ENCODE results near the gene TANGO6.

Gene TANGO6

DNA sequence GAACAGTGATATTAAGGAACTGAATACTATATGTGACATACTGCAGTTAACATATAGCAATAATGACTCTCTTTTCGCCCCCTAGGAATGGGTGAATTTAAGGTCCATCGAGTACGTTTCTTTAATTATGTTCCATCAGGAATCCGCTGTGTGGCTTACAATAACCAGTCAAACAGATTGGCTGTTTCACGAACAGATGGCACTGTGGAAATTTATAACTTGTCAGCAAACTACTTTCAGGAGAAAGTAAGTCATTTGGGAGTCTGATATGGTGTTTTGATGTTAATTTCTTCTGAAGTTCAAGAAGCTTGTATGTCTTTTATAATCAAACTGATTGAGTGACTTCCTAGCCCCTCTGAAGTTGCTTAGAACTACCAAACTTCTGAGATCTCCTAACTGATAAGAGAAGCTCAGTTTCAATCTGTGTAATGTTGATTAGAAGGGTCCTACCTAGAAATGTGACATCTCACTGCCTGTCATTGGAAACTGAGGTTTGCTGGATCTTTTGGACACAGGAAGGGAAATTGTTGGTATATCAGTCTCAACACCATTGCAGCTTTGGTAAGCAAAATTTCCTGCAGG, 290.1 kb downstream of the TANGO6 start:
- no peak for DNase-seq (ENCODE audit: low read depth in 1 of 2, low spot score in 1 of 2)
